IMR-90 (cell line): ENCODE measurements around the gene PYGM. TPM values are rescaled to one million over a fixed set of nuclear protein-coding genes. Genes with fewer than 3 reads are reported as not detected.

Experiments used
- ATAC-seq: fragments of 200-7000 bp; cut with Tn5 transposase; 2 replicates; pipeline ENCODE4 v1.9.1; 2020; ENCODE audit warnings: low read depth, mild to moderate bottlenecking, moderate library complexity
- BruUV-seq: library from RNA; stranded (reverse); fragments of 400-500 nt; replicated peaks from 2 replicates; lab custom pipeline; 2021; lab: Mats Ljungman, UMichigan
- CTCF ChIA-PET: fragments of 300-600 bp; formaldehyde crosslinking; extraction: SDS; loops from one replicate; lab custom pipeline; 2021; ENCODE audit warnings: antibody characterized with exemption; lab: Yijun Ruan, JAX
- POLR2A ChIA-PET: fragments of 300-600 bp; sonication (Branson Sonifier 250); formaldehyde crosslinking; loops from one replicate; lab custom pipeline; 2022; ENCODE audit warnings: antibody characterized with exemption; ENCODE audit not compliant: unreplicated experiment; lab: Charles Lee
- DNase-seq: peaks from one replicate; pipeline ENCODE4 v3.0.0; 2013
- H2AFZ ChIP-seq: replicated peaks from 2 replicates; pipeline ENCODE3; 2013; ENCODE audit warnings: low read length, mild to moderate bottlenecking; ENCODE audit not compliant: poor library complexity
- H2AK5ac ChIP-seq: 2 replicates; pipeline ENCODE4 v1.6.1; 2013; ENCODE audit warnings: low read depth, low read length, inconsistent platforms
- H2AK9ac ChIP-seq: replicated peaks from 2 replicates; pipeline ENCODE3; 2013; ENCODE audit warnings: mild to moderate bottlenecking, low read depth, low read length, moderate library complexity; ENCODE audit not compliant: poor library complexity
- H2BK120ac ChIP-seq: 2 replicates; pipeline ENCODE4 v1.6.1; 2013; ENCODE audit warnings: low read depth, low read length, inconsistent platforms
- H2BK15ac ChIP-seq: 3 replicates; pipeline ENCODE4 v1.6.1; 2013; ENCODE audit warnings: low read depth, low read length, inconsistent platforms
- H2BK20ac ChIP-seq: 2 replicates; pipeline ENCODE4 v1.6.1; 2013; ENCODE audit warnings: low read depth, mild to moderate bottlenecking, inconsistent platforms, low read length, moderate library complexity
- H2BK5ac ChIP-seq: 2 replicates; pipeline ENCODE4 v1.6.1; 2013; ENCODE audit warnings: mild to moderate bottlenecking, low read depth, low read length, inconsistent platforms; ENCODE audit not compliant: poor library complexity, severe bottlenecking
- H3K14ac ChIP-seq: replicated peaks from 2 replicates; pipeline ENCODE4 v1.6.1; 2013; ENCODE audit warnings: low read depth, low read length, inconsistent platforms
- H3K18ac ChIP-seq: 2 replicates; pipeline ENCODE4 v1.6.1; 2013; ENCODE audit warnings: low read depth, low read length, control low read depth
- H3K23ac ChIP-seq: 2 replicates; pipeline ENCODE4 v1.6.1; 2013; ENCODE audit warnings: low read depth, low read length, inconsistent platforms
- H3K27ac ChIP-seq: 2 replicates; pipeline ENCODE4 v1.5.1; 2013; ENCODE audit warnings: mild to moderate bottlenecking, control low read depth, low read length; ENCODE audit not compliant: insufficient read depth
- H3K27me3 ChIP-seq: 2 replicates; pipeline ENCODE4 v1.6.1; 2013; ENCODE audit warnings: low read length; ENCODE audit not compliant: control insufficient read depth, insufficient read depth
- H3K36me3 ChIP-seq: 2 replicates; pipeline ENCODE4 v1.6.1; 2013; ENCODE audit warnings: low read length, mixed read lengths; ENCODE audit not compliant: control insufficient read depth, insufficient read depth
- H3K4ac ChIP-seq: 2 replicates; pipeline ENCODE4 v1.6.1; 2013; ENCODE audit warnings: low read depth, low read length, inconsistent platforms
- H3K4me1 ChIP-seq: 2 replicates; pipeline ENCODE4 v1.6.1; 2013; ENCODE audit warnings: low read length, mixed read lengths; ENCODE audit not compliant: control insufficient read depth, insufficient read depth
- H3K4me2 ChIP-seq: 2 replicates; pipeline ENCODE4 v1.6.1; 2013; ENCODE audit warnings: low read depth, mild to moderate bottlenecking, control low read depth, low read length, moderate library complexity
- H3K4me3 ChIP-seq: 2 replicates; pipeline ENCODE4 v1.5.1; 2013; ENCODE audit warnings: low read depth, mild to moderate bottlenecking, control low read depth, low read length, moderate library complexity; ENCODE audit not compliant: insufficient read depth
- H3K56ac ChIP-seq: 2 replicates; pipeline ENCODE4 v1.6.1; 2013; ENCODE audit warnings: low read length, inconsistent platforms; ENCODE audit not compliant: insufficient read depth; ENCODE audit errors: extremely low read depth
- H3K79me1 ChIP-seq, 2 experiments: 2 replicates each; pipeline ENCODE4 v1.6.1; 2013; ENCODE audit warnings: low read length in 2 of 2, inconsistent platforms in 1 of 2, low read depth in 1 of 2
- H3K9ac ChIP-seq: 2 replicates; pipeline ENCODE4 v1.6.1; 2013; ENCODE audit warnings: low read depth, low read length, control low read depth
- H3K9me1 ChIP-seq: 2 replicates; pipeline ENCODE4 v1.6.1; 2013; ENCODE audit warnings: low read length, inconsistent platforms; ENCODE audit not compliant: insufficient read depth
- H3K9me3 ChIP-seq: 2 replicates; pipeline ENCODE4 v1.6.1; 2013; ENCODE audit warnings: low read length; ENCODE audit not compliant: control insufficient read depth, insufficient read depth
- H4K20me1 ChIP-seq: 2 replicates; pipeline ENCODE4 v1.6.1; 2013; ENCODE audit warnings: low read length, inconsistent platforms; ENCODE audit not compliant: insufficient read depth
- H4K5ac ChIP-seq: 2 replicates; pipeline ENCODE4 v1.6.1; 2013; ENCODE audit warnings: mild to moderate bottlenecking, low read depth, low read length, control low read depth
- H4K8ac ChIP-seq, 2 experiments: 2 replicates each; pipeline ENCODE4 v1.6.1; 2013; ENCODE audit warnings: low read depth in 2 of 2, low read length in 2 of 2, control low read depth in 1 of 2, inconsistent platforms in 1 of 2
- H4K91ac ChIP-seq: 2 replicates; pipeline ENCODE4 v1.6.1; 2013; ENCODE audit warnings: low read depth, low read length, inconsistent platforms; ENCODE audit not compliant: insufficient read depth
- BHLHE40 ChIP-seq: fragments of 150-350 bp; IDR thresholded peaks from 2 replicates; pipeline ENCODE4 v1.6.1; 2016; ENCODE audit warnings: mild to moderate bottlenecking, low read depth, low read length
- CHD1 ChIP-seq: IDR thresholded peaks from 2 replicates; pipeline ENCODE4 v1.6.1; 2012; ENCODE audit warnings: low read depth, low read length, improper control_type of control experiment
- FOS ChIP-seq: fragments of 150-350 bp; IDR thresholded peaks from 2 replicates; pipeline ENCODE4 v1.6.1; 2016; ENCODE audit warnings: low read depth, low read length
- MAFK ChIP-seq: IDR thresholded peaks from 2 replicates; pipeline ENCODE4 v1.6.1; 2012; ENCODE audit warnings: low read depth, low read length, improper control_type of control experiment
- MAZ ChIP-seq: IDR thresholded peaks from 2 replicates; pipeline ENCODE4 v1.6.1; 2012; ENCODE audit warnings: low read depth, mild to moderate bottlenecking, low read length, improper control_type of control experiment, moderate library complexity, borderline replicate concordance
- NFE2L2 ChIP-seq: fragments of 150-350 bp; IDR thresholded peaks from 2 replicates; pipeline ENCODE4 v1.6.1; 2016; ENCODE audit warnings: low read depth, mild to moderate bottlenecking, low read length
- RAD21 ChIP-seq: IDR thresholded peaks from 2 replicates; pipeline ENCODE4 v1.6.1; 2012; ENCODE audit warnings: low read length, improper control_type of control experiment
- RCOR1 ChIP-seq: IDR thresholded peaks from 2 replicates; pipeline ENCODE4 v1.6.1; 2012; ENCODE audit warnings: mild to moderate bottlenecking, low read length, improper control_type of control experiment; ENCODE audit not compliant: insufficient replicate concordance
- RFX5 ChIP-seq: IDR thresholded peaks from 2 replicates; pipeline ENCODE4 v1.8.0; 2012; ENCODE audit warnings: low read depth, mild to moderate bottlenecking, low read length, moderate library complexity
- SMC3 ChIP-seq: fragments of 150-350 bp; IDR thresholded peaks from 2 replicates; pipeline ENCODE4 v1.6.1; 2016; ENCODE audit warnings: low read depth, mild to moderate bottlenecking, antibody characterized with exemption, low read length, moderate library complexity
- WGBS, 2 experiments: methylation state at CpG; one replicate each; pipeline versions ENCODE4 v1.1.5 to v1.1.7; 2013; ENCODE audit warnings: missing lambda C conversion rate in 2 of 2; ENCODE audit not compliant: insufficient read length in 1 of 2; ENCODE audit errors: extremely low coverage in 2 of 2; 5-methylcytosine and 5-hydroxymethylcytosine counted together
- dilution Hi-C: fragments of 300-500 bp; cut with HindIII; formaldehyde crosslinking; loops from one replicate; pipeline ENCODE4 v1.14.3; 2018; ENCODE audit warnings: low sequenced_read_pairs; ENCODE audit not compliant: unreplicated experiment
- in situ Hi-C: fragments of 300-500 bp; cut with MboI; formaldehyde crosslinking; loops from 3 replicates; pipeline ENCODE4 v1.14.3; 2019; ENCODE audit warnings: low sequenced_read_pairs, inconsistent platforms, mixed read lengths
- intact Hi-C: fragments of 100-400 bp; cut with micrococcal nuclease; formaldehyde crosslinking; loops from 2 replicates; pipeline ENCODE4 v1.10.0; 2022
- polyA plus RNA-seq, 3 experiments: library from polyadenylated mRNA; depleted of rRNA; stranded (reverse); fragments of >200 nt; gene quantifications; 2 replicates each; pipeline ENCODE4 v1.2.3, GENCODE V29; 2012; ENCODE audit warnings: low replicate concordance in 1 of 3
- total RNA-seq: library from RNA; depleted of rRNA; stranded (reverse); fragments of >200 nt; gene quantifications from 2 replicates; pipeline ENCODE4 v1.2.3, GENCODE V29; 2012
- TF ChIP-seq, protein P1 (sequence below): fragments of 150-350 bp; IDR thresholded peaks from 2 replicates; pipeline ENCODE4 v1.6.1; 2016; ENCODE audit warnings: low read depth, mild to moderate bottlenecking, low read length, moderate library complexity, borderline replicate concordance
- TF ChIP-seq, protein P2 (sequence below): fragments of 150-350 bp; IDR thresholded peaks from 2 replicates; pipeline ENCODE4 v1.6.1; 2017; ENCODE audit warnings: mild to moderate bottlenecking, antibody characterized with exemption, low read length, low read depth

PYGM gene
- total and polyA plus RNA-seq, 2 of the 4 experiments (the other 2 are of a cell fraction) = 0.18 to 0.21 TPM

DNA sequence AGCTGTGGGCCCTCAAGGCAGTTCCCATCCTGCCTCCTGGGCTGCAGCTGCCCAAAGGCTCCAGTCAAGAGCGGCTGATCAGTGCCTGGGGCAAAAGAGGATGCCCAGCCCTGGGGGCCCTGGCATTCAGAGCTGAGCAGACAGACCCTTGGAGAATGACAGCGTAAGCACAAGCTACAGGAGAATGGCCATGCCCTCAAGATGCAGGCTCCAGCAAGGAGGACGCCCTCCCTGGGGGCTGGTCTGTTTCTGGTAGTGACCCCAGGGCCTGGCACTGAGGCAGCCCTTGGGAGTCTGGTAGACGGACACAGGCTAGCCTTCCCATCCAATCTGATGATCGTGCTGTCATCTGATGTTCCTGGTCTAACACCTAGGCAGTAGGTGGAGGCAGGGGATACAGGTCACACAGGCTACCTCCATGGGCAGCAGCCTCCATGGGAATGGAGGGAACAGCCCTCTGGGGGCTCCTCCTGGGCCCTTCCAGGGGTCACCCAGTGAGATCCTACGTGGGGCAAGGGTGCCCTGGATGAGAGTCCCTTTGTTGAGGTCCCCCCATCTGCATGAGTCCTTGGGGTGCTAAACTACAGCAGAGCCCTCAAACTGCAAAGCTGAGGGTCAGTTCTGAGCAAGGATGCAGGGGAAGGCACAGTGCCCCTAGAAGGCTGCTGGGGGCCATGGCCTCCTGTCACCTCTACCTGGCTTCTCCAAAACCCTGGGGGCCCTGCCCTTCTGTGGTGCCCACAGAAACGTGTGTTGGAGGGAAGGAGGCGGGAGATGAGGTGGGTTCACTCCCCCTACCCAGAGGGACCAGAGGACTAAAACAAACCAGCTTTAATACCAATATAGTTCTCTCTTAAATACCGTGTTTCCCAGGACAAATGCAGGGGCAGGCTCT is 28.8 kb upstream of the PYGM start (continued):
- TF ChIP-seq MAFK (no peak), RCOR1 (no peak), FOS (no peak)

DNA sequence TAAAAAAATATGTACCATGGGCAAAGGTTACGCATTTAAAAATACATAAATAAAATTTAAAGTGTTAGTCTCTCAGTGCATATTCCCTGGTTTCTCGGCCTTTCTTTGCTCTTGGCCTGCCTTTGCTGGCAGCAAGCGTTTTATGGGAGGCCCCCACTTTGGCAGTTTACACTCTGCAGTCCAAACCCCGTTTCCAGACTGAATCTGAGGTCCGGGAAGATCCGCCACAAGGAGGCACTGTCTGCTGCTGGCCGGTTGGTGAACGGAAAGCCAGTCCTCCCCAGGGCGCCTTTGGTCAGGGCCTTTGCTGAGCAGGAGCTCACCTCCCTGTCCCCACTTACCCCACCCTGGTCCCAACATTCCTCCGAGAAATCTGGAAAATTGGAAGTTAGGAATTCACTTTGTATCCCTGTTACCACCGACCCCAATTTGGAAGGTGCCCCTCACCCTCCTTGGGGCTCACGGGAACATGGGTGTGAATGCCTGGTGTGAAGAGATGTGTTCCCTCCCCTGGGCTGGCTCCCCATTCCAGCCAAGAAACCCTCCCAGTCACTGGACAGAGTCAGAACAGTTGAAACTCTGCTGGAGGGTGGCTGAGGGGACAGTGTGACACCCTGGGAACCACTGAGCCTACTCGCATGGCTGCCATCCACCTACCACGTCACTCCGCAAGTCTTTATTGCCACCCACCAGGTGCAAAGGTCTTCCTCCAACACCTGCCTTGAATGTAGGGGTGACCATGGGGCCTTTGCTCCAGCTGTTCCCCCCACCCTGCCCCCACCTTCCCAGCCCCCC is 27.9 kb upstream of the PYGM start:
- CTCF ChIA-PET = interaction anchor here (0.6 to 1.0 kb wide), 3 partner anchors 9 to 603 kb away, joined by 3 to 4 read pairs (median 3); partner anchors contain the start of gene SF1
- no TSS peak for BruUV-seq
- TF ChIP-seq RFX5 (no peak), MAZ (no peak), RAD21 (peak; percentile 69), NFE2L2 (no peak), FOS (no peak), CHD1 (no peak), SMC3 (peak; percentile 62), MAFK (no peak), BHLHE40 (no peak)
- TF ChIP-seq, protein P1, sequence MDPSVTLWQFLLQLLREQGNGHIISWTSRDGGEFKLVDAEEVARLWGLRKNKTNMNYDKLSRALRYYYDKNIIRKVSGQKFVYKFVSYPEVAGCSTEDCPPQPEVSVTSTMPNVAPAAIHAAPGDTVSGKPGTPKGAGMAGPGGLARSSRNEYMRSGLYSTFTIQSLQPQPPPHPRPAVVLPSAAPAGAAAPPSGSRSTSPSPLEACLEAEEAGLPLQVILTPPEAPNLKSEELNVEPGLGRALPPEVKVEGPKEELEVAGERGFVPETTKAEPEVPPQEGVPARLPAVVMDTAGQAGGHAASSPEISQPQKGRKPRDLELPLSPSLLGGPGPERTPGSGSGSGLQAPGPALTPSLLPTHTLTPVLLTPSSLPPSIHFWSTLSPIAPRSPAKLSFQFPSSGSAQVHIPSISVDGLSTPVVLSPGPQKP = no peak
- TF ChIP-seq, protein P2, sequence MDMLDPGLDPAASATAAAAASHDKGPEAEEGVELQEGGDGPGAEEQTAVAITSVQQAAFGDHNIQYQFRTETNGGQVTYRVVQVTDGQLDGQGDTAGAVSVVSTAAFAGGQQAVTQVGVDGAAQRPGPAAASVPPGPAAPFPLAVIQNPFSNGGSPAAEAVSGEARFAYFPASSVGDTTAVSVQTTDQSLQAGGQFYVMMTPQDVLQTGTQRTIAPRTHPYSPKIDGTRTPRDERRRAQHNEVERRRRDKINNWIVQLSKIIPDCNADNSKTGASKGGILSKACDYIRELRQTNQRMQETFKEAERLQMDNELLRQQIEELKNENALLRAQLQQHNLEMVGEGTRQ = no peak

More for the DNA sequence above, 27.9 kb upstream of the PYGM start:
- Histone ChIP-seq H3K23ac (no peak overlapping the region), H4K8ac (no peak overlapping the region), H3K79me1 (no peaks in the 10 kb centered on the region), H3K9me1 (no peaks in the 10 kb centered on the region), H3K27me3 (no peaks in the 10 kb centered on the region), H2BK5ac (no peak overlapping the region), H4K91ac (no peak overlapping the region), H2BK15ac (no peak overlapping the region), H2AK5ac (no peak overlapping the region), H2AFZ (peak overlapping the region; percentile 12), H3K4me2 (no peak overlapping the region), H2BK20ac (no peak overlapping the region), H3K9me3 (no peaks in the 10 kb centered on the region), H3K27ac (no peak overlapping the region), H3K4ac (no peak overlapping the region; the same call in 1 of the 2 replicates), H3K14ac (no peak overlapping the region), H2AK9ac (peak overlapping the region; percentile 38), H3K18ac (no peak overlapping the region), H3K56ac (no peak overlapping the region), H3K4me3 (no peak overlapping the region), H4K5ac (no peak overlapping the region), H3K36me3 (peaks cover 17% of the 10 kb centered on the region), H2BK120ac (no peak overlapping the region), H3K9ac (no peak overlapping the region), H3K4me1 (no peaks in the 10 kb centered on the region), H4K20me1 (no peaks in the 10 kb centered on the region)
- DNase-seq = peak; percentile 33
- 8% methylated on average over 2 of the region's 15 CpGs; no CpG with 5 or more reads in 1 of the 2 experiments for WGBS, 2 experiments
- POLR2A ChIA-PET = no interaction called here
- in situ Hi-C loops (no loop called here), intact Hi-C loops (loop anchor here (2.0 kb wide), 1 partner anchor 227 kb away; the partner anchor contains the start of gene ARL2), dilution Hi-C loops (no loop called here)
- ATAC-seq = peak; percentile 89
